Left ventricle myocardium inferior (tissue), 1 donor: ENCODE results near the gene WDFY1. TPM values are rescaled to one million over a fixed set of nuclear protein-coding genes. Genes with fewer than 3 reads are reported as not detected.

Experiments used
- DNase-seq: peaks from one replicate; pipeline ENCODE4 v3.0.0-alpha.2; 2020
- H3K27ac ChIP-seq: fragments of 200-600 bp; replicated peaks from 2 replicates; pipeline ENCODE4 v1.8.0; 2021
- H3K27me3 ChIP-seq: fragments of 200-600 bp; 2 replicates; pipeline ENCODE4 v1.8.0; 2021; ENCODE audit warnings: low read depth
- H3K36me3 ChIP-seq: fragments of 200-600 bp; 2 replicates; pipeline ENCODE4 v1.8.0; 2021
- H3K4me1 ChIP-seq: fragments of 200-600 bp; 2 replicates; pipeline ENCODE4 v1.8.0; 2021
- H3K4me3 ChIP-seq: fragments of 200-600 bp; 2 replicates; pipeline ENCODE4 v1.8.0; 2021; ENCODE audit warnings: mild to moderate bottlenecking, moderate library complexity
- H3K9me3 ChIP-seq: fragments of 200-600 bp; replicated peaks from 2 replicates; pipeline ENCODE4 v1.8.0; 2021
- CTCF ChIP-seq: fragments of 200-600 bp; IDR thresholded peaks from 2 replicates; pipeline ENCODE4 v1.8.0; 2021; ENCODE audit warnings: antibody characterized with exemption, mild to moderate bottlenecking, borderline replicate concordance
- intact Hi-C: fragments of 100-400 bp; cut with micrococcal nuclease; formaldehyde crosslinking; loops from one replicate; pipeline ENCODE4 v1.11.0; 2022
- total RNA-seq: library from RNA; stranded (reverse); fragmentation: NEBNext Ultra II Directional; extraction: Animal tissue kit (Norgen Biotek cat#: 25700); gene quantifications from one replicate; pipeline ENCODE4 v1.2.1, GENCODE V29; 2021
- donor health status: DM: no; HTN: yes; CAD: no; lungs with severe emphysema.

The WDFY1 gene
- total RNA-seq, 1 donor from 2014 or later: 12.6 TPM

- Histone ChIP-seq H3K9me3 (no peaks in the 10 kb centered on the region), H3K27me3 (no peaks in the 10 kb centered on the region), H3K36me3 (peaks cover 9% of the 10 kb centered on the region), H3K4me1 (no peaks in the 10 kb centered on the region), H3K27ac (no peak overlapping the region), H3K4me3 (no peak overlapping the region)
- TF ChIP-seq CTCF: no peak
- no peak for DNase-seq
- intact Hi-C loops: no loop called here
These were observed 90.4 kb downstream of the WDFY1 start for GRCh38 chr2:223854741-223855140.

- no peak for TF ChIP-seq CTCF
- DNase-seq: no peak
- H3K36me3 ChIP-seq: peaks cover 9% of the 10 kb centered on the region
- intact Hi-C loops: no loop called here
- no peaks in the 10 kb centered on the region for H3K4me1 ChIP-seq
- H3K4me3 ChIP-seq: no peak overlapping the region
- H3K27ac ChIP-seq: no peak overlapping the region
- H3K27me3 ChIP-seq: no peaks in the 10 kb centered on the region
- no peaks in the 10 kb centered on the region for H3K9me3 ChIP-seq
These were observed 91.7 kb downstream of the WDFY1 start for GRCh38 chr2:223853425-223853837.

GRCh38 chr2:223852281-223852795, 92.8 kb downstream of the WDFY1 start:
- intact Hi-C loops: no loop called here
- DNase-seq: no peak
- no peaks in the 10 kb centered on the region for H3K27me3 ChIP-seq
- H3K4me3 ChIP-seq: no peak overlapping the region
- H3K36me3 ChIP-seq: peaks cover 9% of the 10 kb centered on the region
- H3K27ac ChIP-seq: no peak overlapping the region
- no peaks in the 10 kb centered on the region for H3K9me3 ChIP-seq
- no peak for TF ChIP-seq CTCF
- no peaks in the 10 kb centered on the region for H3K4me1 ChIP-seq

- no peak for TF ChIP-seq CTCF
- Histone ChIP-seq H3K27me3 (no peaks in the 10 kb centered on the region), H3K36me3 (peaks cover 4% of the 10 kb centered on the region), H3K9me3 (no peaks in the 10 kb centered on the region), H3K4me3 (no peak overlapping the region), H3K4me1 (no peaks in the 10 kb centered on the region), H3K27ac (no peak overlapping the region)
- no peak for DNase-seq
- intact Hi-C loops: no loop called here
These were observed 97.7 kb downstream of the WDFY1 start for GRCh38 chr2:223847410-223847809.

GRCh38 chr2:223846515-223846914, 98.6 kb downstream of the WDFY1 start:
- DNase-seq: no peak
- H3K4me3 ChIP-seq: no peak overlapping the region
- no peaks in the 10 kb centered on the region for H3K27me3 ChIP-seq
- H3K36me3 ChIP-seq: no peaks in the 10 kb centered on the region
- H3K4me1 ChIP-seq: no peaks in the 10 kb centered on the region
- no peak overlapping the region for H3K27ac ChIP-seq
- no peaks in the 10 kb centered on the region for H3K9me3 ChIP-seq
- intact Hi-C loops: no loop called here
- TF ChIP-seq CTCF: no peak
